ENCODE data around the gene CCDC24. TPM values are rescaled to one million over a fixed set of nuclear protein-coding genes. Genes with fewer than 3 reads are reported as not detected.

CCDC24 gene
- polyA plus RNA-seq, 3 donors from 2014 or later: 1.4 to 4.1 TPM; not detected in 1

DNA sequence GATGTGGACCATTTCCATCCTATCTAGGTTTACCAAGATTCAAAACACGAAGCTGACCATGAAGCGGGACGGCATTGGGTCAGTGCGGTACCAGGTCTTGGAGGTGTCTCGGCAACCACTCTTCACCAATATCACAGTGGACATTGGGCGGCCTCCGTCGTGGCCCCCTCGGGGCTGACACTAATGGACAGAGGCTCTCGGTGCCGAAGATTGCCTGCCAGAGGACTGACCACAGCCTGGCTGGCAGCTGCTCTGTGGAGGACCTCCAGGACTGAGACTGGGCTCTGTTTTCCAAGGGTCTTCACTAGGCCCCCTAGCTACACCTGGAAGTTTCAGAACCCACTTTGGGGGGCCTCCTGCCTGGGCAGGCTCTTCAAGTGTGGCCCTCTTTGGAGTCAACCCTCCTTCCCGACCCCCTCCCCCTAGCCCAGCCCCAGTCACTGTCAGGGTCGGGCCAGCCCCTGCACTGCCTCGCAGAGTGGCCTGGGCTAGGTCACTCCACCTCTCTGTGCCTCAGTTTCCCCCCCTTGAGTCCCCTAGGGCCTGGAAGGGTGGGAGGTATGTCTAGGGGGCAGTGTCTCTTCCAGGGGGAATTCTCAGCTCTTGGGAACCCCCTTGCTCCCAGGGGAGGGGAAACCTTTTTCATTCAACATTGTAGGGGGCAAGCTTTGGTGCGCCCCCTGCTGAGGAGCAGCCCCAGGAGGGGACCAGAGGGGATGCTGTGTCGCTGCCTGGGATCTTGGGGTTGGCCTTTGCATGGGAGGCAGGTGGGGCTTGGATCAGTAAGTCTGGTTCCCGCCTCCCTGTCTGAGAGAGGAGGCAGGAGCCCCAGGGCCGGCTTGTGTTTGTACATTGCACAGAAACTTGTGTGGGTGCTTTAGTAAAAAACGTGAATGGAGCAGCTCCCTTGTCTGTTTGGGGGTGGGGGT is 864 bp upstream of the CCDC24 start:
- H3K4me3 Mint-ChIP-seq: peak overlapping the region; percentile 90 to 97 (median 96)
- peaks cover 0 to 12% of the 10 kb centered on the region in 2 donors for H3K4me1 Mint-ChIP-seq
- peaks cover 0 to 7% (median 0%) of the 10 kb centered on the region in 3 donors for H3K27me3 Mint-ChIP-seq (ENCODE audit: low read depth in 3 of 3)
- DNase-seq: no peak
- H3K36me3 Mint-ChIP-seq: no peaks in the 10 kb centered on the region
- H3K9me3 Mint-ChIP-seq: no peaks in the 10 kb centered on the region
- peak overlapping the region in 4 of 6 donors; percentile 78 to 93 (median 90) for H3K27ac Mint-ChIP-seq

DNA sequence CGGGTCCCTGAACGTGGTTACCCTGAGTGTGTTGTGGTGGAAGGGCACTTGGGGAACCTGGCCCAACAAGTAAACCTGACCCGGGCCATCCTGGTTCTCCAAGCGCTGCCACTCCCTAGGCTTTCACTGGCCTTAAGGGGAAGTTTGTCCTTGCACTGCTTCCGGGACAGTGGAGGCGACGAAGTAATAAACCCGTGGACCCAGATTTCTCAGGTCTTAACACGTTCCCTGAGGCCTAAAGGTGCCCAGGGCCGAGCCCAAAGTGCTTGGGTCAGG is 261 bp upstream of the CCDC24 start:
- Mint-ChIP-seq H3K4me1 (peaks cover 0 to 12% of the 10 kb centered on the region in 2 donors), H3K27me3 (ENCODE audit: low read depth in 3 of 3) (peaks cover 0 to 7% (median 0%) of the 10 kb centered on the region in 3 donors)

DNA sequence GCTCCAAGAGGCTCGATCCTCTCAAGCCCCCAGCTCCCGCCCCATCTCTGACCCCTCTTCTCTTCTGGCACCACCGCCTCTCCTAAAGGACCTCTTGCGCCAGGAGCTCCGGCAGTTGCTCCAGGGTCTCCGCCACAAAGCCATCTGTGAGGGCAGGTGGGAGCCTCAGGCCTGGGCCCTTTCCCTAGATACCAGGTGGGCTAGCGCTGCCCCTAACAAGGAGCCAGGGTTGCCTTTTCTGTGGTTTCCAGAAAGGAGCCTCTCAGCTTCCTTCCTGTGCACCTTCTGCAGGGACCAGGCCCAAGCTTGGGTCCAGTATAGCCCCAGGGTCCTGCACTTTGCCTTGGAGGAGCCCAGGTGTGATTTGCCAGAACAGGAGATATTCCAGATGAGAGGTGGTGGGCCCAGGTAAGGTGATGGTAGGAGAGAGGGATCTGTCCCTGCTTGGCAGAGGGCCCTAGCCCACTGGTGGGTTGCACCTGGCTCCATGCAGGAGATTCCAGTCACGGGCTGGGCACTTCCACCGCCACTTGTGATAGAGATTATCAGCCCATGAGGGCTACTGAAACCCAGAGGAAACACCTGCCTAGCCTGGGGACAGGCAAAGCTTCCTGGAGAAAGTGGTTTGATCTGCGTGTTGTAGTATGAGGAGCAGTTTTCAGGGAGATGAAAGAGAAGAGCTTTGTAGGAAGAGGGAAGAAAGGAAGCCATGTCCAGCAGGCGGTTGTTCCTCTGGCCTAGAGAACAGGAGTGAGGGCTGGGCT is 1.0 kb downstream of the CCDC24 start:
- H3K4me1 Mint-ChIP-seq: peaks cover 0 to 12% of the 10 kb centered on the region in 2 donors
- no peaks in the 10 kb centered on the region for H3K9me3 Mint-ChIP-seq
- H3K4me3 Mint-ChIP-seq: peak overlapping the region; percentile 90 to 97 (median 96)
- H3K36me3 Mint-ChIP-seq: no peaks in the 10 kb centered on the region
- peak overlapping the region in 4 of 6 donors; percentile 0 to 55 (median 14) for H3K27ac Mint-ChIP-seq
- H3K27me3 Mint-ChIP-seq (ENCODE audit: low read depth in 3 of 3): peaks cover 0 to 7% (median 0%) of the 10 kb centered on the region in 3 donors
- no peak for DNase-seq

More for the DNA sequence above, 261 bp upstream of the CCDC24 start:
- Mint-ChIP-seq H3K36me3 (no peaks in the 10 kb centered on the region), H3K27ac (peak overlapping the region in 5 of 6 donors; percentile 29 to 93 (median 89)), H3K4me3 (peak overlapping the region; percentile 90 to 97 (median 96)), H3K9me3 (no peaks in the 10 kb centered on the region)
- DNase-seq: no peak

DNA sequence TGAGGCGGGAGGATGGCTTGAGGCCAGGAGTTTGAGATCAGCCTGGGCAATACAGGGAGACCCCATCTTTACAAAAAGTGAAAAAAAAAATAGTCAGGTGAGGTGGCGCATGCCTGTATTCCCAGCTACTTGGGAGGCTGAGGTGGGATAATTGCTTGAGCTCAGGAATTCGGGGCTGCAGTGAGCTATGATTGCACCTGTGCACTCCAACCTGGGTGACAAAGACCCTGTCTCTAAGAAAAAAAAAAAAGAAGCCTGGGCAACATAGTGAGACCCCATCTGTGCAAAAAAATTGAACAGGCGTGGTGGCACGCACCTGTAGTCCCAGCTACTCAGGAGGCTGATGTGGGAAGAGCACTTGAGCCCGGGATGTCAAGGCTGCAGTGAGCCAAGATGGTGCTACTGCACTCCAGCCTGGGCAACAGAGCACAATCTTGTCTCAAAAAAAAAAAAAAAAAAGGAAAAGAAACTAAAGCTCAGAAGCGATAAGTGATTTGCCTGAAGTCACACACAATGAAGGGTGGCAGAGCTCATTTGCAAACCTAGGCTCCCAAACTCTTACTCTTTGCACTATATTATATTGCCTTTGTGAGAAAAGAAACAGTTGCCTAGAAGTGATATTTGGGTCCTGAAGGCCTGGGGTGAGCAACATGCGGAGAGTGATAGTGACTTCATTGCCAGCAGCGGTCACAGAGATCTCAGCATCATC is 2.0 kb downstream of the CCDC24 start:
- no peak for DNase-seq
- peaks cover 0 to 7% (median 0%) of the 10 kb centered on the region in 3 donors for H3K27me3 Mint-ChIP-seq (ENCODE audit: low read depth in 3 of 3)
- H3K36me3 Mint-ChIP-seq: no peaks in the 10 kb centered on the region
- H3K4me3 Mint-ChIP-seq: peak overlapping the region in 3 of 5 donors; percentile 35 to 96 (median 71)
- H3K4me1 Mint-ChIP-seq: peaks cover 0 to 12% of the 10 kb centered on the region in 2 donors
- no peaks in the 10 kb centered on the region for H3K9me3 Mint-ChIP-seq
- H3K27ac Mint-ChIP-seq: no peak overlapping the region

DNA sequence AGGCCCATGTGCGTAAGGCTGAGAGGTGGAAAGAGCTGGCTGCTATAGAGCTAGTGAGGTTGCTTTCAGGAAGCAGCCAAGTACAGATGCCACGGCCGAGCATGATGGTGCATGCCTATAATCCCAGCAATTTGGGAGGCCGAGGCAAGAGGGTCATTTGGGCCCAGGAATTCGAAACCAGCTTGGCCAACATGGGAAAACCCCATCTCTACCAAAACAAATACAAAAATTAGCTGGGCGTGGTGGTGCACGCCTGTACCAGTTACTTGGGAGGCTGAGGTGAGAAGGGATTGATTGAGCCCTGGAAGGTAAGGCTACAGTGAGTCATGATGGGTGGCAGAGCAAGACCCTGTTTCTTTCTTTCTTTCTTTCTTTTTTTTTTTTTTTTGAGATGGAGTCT is 2.7 kb downstream of the CCDC24 start:
- Mint-ChIP-seq H3K4me1 (peaks cover 0 to 12% of the 10 kb centered on the region in 2 donors), H3K27ac (no peak overlapping the region), H3K27me3 (ENCODE audit: low read depth in 3 of 3) (peaks cover 0 to 7% (median 0%) of the 10 kb centered on the region in 3 donors), H3K4me3 (no peak overlapping the region), H3K9me3 (no peaks in the 10 kb centered on the region), H3K36me3 (no peaks in the 10 kb centered on the region)
- no peak for DNase-seq

DNA sequence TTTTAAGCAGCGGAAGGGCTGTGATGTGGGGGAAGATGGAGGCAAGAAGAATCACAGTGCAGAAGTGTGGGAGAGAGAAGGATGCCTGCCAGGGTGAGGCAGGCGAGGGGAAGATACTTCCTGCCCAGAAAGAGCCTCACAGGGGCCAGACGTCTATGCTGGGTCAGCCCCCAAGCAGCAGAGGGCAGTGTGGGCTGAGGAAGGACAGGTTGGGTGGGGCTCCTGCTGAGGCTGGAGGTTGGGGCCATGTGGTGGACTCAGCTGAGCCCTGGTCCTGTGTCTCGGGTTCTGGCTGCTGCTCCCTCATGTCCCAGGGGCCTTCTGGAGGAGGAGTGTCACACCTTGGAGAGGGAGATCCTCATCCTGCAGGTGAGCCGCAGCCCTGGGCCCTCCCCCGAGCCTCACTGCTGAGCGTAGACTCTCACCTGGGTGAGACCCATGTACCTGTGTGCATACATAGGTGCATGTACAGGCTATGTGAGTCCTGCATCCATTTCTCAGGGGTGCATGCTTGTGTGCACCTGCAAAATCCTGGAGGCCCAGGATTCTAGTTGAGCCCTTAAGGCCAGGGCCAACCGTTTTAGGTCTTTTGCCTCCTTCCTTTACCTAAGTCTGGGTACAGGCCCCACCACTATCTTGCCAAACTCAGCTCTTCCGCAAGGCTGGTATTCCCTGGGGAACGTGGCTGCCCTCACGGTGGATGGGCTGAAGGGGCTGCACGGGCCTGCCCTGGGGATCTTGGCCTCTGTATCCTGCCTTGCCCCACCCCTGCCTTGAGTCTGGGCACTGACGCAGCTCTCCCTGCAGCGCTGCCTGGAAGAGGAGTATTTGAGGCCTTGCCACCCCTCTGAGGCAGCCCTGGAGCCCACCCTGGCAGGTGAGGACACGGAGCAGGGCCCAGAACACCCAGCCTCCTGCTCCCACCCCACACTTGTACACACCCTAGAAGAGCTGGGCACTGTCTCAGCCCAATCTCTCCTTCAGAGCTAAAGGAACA is 3.7 kb downstream of the CCDC24 start:
- DNase-seq: no peak
- Mint-ChIP-seq H3K4me1 (peaks cover 0 to 12% of the 10 kb centered on the region in 2 donors), H3K4me3 (no peak overlapping the region), H3K27me3 (ENCODE audit: low read depth in 3 of 3) (peaks cover 0 to 7% (median 0%) of the 10 kb centered on the region in 3 donors), H3K9me3 (no peaks in the 10 kb centered on the region), H3K27ac (no peak overlapping the region), H3K36me3 (no peaks in the 10 kb centered on the region)

DNA sequence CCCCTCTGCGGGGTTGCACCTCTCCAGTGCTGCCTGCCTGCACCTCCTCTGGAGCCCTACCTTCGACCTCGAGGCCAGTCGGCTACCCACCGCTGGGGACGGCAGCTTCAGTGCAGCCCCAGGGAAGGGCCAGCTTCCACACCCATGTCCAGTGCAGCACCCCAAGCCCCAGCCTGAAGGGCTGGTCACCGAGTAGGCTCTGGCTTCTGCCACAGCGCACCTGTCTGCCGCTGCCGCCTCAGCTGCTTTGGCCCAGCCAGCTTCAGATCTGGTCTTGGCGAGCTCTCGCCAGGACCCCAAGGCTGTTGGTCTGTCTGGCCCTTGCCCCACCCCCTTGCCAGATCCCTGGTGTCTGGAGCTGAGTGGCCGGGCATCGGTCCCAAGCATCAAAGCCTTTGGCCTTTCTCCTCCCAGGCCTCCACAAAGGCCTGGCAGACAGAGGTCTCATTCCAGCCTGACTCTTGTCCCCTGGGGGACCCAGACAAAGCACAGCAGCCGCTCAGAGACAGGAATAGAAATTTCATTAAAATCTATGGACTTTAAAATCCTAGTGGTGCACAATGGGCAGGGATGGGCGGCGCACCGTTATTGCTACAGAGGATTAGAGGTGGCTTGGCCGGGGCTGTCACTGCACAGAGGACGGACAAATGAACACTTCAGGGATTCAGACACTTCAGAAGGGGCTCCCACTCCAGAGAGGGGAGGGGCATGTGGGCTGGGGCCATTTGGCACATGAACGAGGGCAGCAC is 4.8 kb downstream of the CCDC24 start:
- Mint-ChIP-seq H3K36me3 (no peaks in the 10 kb centered on the region), H3K4me1 (peaks cover 0 to 9% of the 10 kb centered on the region in 2 donors), H3K27ac (no peak overlapping the region), H3K9me3 (no peaks in the 10 kb centered on the region), H3K4me3 (no peak overlapping the region), H3K27me3 (ENCODE audit: low read depth in 3 of 3) (peaks cover 0 to 7% (median 0%) of the 10 kb centered on the region in 3 donors)
- DNase-seq: no peak

DNA sequence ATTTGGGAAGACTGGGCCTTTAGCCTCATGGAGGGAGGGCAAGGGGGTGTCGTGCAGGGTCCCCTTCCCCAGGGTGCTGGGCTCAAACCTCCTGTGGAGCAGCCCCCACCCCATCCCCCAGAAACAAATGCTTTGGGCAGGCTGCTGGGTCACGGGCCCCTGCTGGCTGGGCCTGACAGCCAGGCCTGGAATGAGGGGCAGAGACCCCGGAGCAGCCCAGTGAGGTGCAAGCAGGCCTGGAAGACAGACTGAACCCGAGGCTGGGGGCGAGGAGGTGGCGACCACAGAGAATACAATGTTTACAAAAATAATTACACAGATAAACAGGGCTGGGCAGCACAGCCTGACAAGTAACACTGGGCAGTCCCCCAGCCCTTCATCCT is 5.3 kb downstream of the CCDC24 start:
- Mint-ChIP-seq H3K4me1 (peaks cover 0 to 5% of the 10 kb centered on the region in 2 donors), H3K27me3 (ENCODE audit: low read depth in 3 of 3) (peaks cover 0 to 3% (median 0%) of the 10 kb centered on the region in 3 donors), H3K9me3 (no peaks in the 10 kb centered on the region), H3K4me3 (no peak overlapping the region), H3K27ac (no peak overlapping the region), H3K36me3 (no peaks in the 10 kb centered on the region)
- DNase-seq: no peak

DNA sequence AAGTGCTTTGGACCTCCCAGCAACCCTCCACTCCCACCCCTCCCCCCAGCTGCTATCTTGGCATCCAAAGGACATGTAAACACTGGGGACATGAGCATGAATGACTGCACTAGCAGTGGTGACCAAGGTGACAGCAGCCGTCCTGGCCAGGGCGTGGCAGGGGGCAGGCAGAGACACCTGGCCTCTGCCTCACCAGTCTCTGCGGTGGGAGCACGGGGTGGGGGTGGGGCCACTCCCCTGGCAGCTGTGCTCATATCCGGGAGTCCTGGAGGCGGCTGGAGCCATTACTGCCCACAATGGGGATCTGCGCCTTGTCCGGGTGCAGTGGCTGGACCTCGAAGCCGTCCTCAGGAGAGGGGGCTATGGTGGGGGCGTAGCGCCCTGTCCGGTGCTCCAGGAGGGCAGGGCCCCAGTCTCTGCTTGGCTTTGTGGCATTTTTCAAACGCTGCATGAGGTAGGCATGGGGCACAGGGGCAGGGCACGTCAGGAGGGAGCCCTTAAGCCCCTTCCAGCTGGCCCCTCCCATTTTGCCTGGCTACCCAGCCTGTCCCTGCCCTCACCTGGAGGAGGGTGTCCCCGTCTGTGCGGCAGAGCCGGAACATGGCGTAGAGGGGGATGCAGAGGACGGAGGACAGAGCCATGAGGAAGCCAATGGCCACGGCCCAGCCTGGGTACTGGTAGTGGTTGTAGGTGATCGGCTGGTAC is 6.0 kb downstream of the CCDC24 start:
- H3K4me3 Mint-ChIP-seq: no peak overlapping the region
- DNase-seq: no peak
- peaks cover 0 to 2% of the 10 kb centered on the region in 2 donors for H3K4me1 Mint-ChIP-seq

DNA sequence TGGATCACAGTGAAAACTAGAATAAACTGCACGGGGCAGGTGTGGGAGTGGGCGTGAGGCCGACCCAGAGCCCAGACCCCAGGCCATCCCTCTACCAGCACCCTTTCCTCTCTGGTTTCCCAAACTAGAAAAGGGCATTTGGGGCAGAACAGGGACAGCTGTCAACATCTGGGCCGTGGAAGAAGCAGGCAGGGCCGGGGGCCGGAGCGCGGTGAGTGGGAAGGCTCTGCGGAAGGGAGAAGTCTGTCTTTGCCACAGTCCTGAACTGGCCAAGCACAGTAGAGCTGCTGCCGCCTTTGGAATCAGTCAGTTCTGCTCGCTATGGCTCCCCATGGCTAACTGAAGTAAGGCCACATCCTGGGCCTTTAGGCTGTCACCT is 6.6 kb downstream of the CCDC24 start:
- H3K27me3 Mint-ChIP-seq (ENCODE audit: low read depth in 3 of 3): no peaks in the 10 kb centered on the region
- no peaks in the 10 kb centered on the region for H3K9me3 Mint-ChIP-seq
- no peak overlapping the region for H3K27ac Mint-ChIP-seq
- H3K36me3 Mint-ChIP-seq: no peaks in the 10 kb centered on the region
- no peak overlapping the region for H3K4me3 Mint-ChIP-seq
- H3K4me1 Mint-ChIP-seq: no peaks in the 10 kb centered on the region
- no peak for DNase-seq

More for the DNA sequence above, 6.0 kb downstream of the CCDC24 start:
- Mint-ChIP-seq H3K36me3 (no peaks in the 10 kb centered on the region), H3K27me3 (ENCODE audit: low read depth in 3 of 3) (peaks cover 0 to 2% (median 0%) of the 10 kb centered on the region in 3 donors), H3K27ac (no peak overlapping the region), H3K9me3 (no peaks in the 10 kb centered on the region)

DNA sequence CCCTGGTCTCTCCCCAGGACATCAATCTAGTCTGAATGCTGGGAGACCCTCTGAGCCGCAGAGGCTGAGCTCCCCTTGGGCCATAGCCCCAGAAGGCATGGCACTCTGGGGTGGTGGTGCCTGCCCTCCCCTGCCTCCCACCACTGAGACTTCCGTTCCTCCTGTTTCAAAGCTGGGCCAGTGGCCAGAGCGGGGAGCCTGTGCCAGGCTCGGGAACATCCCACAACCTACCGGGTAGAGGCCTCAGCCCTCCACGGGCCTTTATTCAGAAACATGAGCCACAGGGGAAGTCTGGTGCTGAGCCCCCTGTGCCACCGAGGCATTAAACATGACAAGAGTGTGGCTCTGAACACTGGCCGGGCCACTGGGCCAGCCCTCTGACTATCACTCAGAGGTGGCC is 8.1 kb downstream of the CCDC24 start:
- no peaks in the 10 kb centered on the region for H3K36me3 Mint-ChIP-seq
- H3K27me3 Mint-ChIP-seq (ENCODE audit: low read depth in 3 of 3): no peaks in the 10 kb centered on the region
- H3K27ac Mint-ChIP-seq: no peak overlapping the region
- no peak for DNase-seq
- no peaks in the 10 kb centered on the region for H3K9me3 Mint-ChIP-seq
- H3K4me1 Mint-ChIP-seq: no peaks in the 10 kb centered on the region
- no peak overlapping the region for H3K4me3 Mint-ChIP-seq

DNA sequence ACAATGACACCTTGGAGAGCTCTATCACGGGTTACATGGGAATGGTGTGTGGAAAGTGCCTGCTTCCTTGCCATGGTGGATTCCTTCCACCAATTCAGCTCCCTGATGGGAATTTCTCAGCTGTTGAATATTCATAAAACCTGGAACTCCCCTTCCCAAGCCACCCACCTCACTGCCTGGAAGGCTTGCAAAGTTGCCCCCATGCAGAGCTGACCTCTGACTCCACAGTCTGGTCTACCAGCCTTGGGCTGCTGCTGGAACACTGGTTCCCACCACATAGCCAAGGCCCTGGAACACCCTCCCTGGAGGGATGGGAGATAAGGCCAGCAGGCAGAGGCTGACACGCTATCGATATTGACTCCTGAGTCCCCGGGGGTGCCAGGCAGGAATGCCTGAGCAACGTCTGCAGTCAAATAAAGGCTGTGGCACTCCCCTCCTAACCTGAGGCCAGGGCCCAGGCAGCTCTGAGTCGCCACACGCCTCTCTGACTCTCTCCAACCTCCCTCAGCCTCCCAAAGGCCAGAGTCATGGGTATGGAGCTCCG is 8.8 kb downstream of the CCDC24 start:
- Mint-ChIP-seq H3K27me3 (ENCODE audit: low read depth in 3 of 3) (no peaks in the 10 kb centered on the region), H3K27ac (no peak overlapping the region), H3K36me3 (no peaks in the 10 kb centered on the region), H3K4me1 (no peaks in the 10 kb centered on the region), H3K9me3 (no peaks in the 10 kb centered on the region), H3K4me3 (no peak overlapping the region)
- DNase-seq: no peak

Data from immature natural killer cell (primary cell).